Neural crest cell (in vitro differentiated cells): ENCODE results near the gene ATP9B. TPM values are rescaled to one million over a fixed set of nuclear protein-coding genes. Genes with fewer than 3 reads are reported as not detected.

Source experiments
- DNase-seq: peaks from one replicate; pipeline ENCODE4 v3.0.0; 2021; ENCODE audit warnings: low read depth, mixed read lengths, low spot score
- H3K27ac Mint-ChIP-seq: one replicate; pipeline ENCODE4 v1.8.0; 2021; ENCODE audit warnings: mild to moderate bottlenecking, mixed read lengths; ENCODE audit not compliant: unreplicated experiment
- H3K27me3 Mint-ChIP-seq: 2 replicates; pipeline ENCODE4 v1.8.0; 2021; ENCODE audit warnings: low read depth, mild to moderate bottlenecking, mixed read lengths
- H3K36me3 Mint-ChIP-seq: 2 replicates; pipeline ENCODE4 v1.8.0; 2021; ENCODE audit warnings: low read depth, mild to moderate bottlenecking, mixed read lengths
- H3K4me1 Mint-ChIP-seq: 2 replicates; pipeline ENCODE4 v1.8.0; 2021; ENCODE audit warnings: mixed read lengths
- H3K4me3 Mint-ChIP-seq: one replicate; pipeline ENCODE4 v1.8.0; 2021; ENCODE audit warnings: mild to moderate bottlenecking, mixed read lengths
- H3K9me3 Mint-ChIP-seq: 2 replicates; pipeline ENCODE4 v1.8.0; 2021; ENCODE audit warnings: mixed read lengths
- CTCF ChIP-seq: fragments of 200-600 bp; sonication (generic); conservative IDR thresholded peaks from 2 replicates; pipeline ENCODE4 v1.5.0; 2021; ENCODE audit warnings: antibody characterized with exemption, mild to moderate bottlenecking
- total RNA-seq: library from RNA; stranded (reverse); gene quantifications from 2 replicates; pipeline ENCODE4 v1.2.1, GENCODE V29; 2021

The ATP9B gene
- total RNA-seq, 1 donor from 2014 or later: 32.9 TPM

DNA sequence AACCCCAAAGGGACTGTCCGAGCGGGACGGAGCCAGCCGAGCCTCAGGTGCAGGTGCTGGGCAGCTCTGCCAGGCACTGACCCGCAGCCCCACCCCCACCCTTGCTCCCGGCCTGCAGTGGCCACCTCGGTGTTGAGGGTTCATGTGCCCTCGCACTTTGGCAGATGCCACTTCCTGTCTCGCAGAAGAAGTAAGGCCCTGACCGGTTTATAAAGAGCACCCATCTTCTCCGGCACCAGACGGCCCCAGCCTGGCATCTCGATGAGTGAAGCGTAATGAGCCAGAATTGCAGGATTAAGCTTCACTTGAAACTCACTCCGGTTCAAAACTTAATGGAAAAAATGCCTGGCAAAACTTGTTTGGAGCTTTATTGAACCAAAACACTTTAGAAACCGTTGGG is 315.6 kb downstream of the ATP9B start:
- DNase-seq: no peak
- no peaks in the 10 kb centered on the region for H3K36me3 Mint-ChIP-seq
- H3K9me3 Mint-ChIP-seq: no peaks in the 10 kb centered on the region
- H3K4me3 Mint-ChIP-seq: no peak overlapping the region
- no peak overlapping the region for H3K27ac Mint-ChIP-seq
- H3K27me3 Mint-ChIP-seq: peaks cover 31% of the 10 kb centered on the region
- no peak for TF ChIP-seq CTCF
- peaks cover 4% of the 10 kb centered on the region for H3K4me1 Mint-ChIP-seq

- DNase-seq: no peak
- TF ChIP-seq CTCF: no peak
- no peak overlapping the region for H3K27ac Mint-ChIP-seq
- no peak overlapping the region for H3K4me3 Mint-ChIP-seq
- H3K4me1 Mint-ChIP-seq: peaks cover 4% of the 10 kb centered on the region
- H3K9me3 Mint-ChIP-seq: no peaks in the 10 kb centered on the region
- peaks cover 34% of the 10 kb centered on the region for H3K27me3 Mint-ChIP-seq
- no peaks in the 10 kb centered on the region for H3K36me3 Mint-ChIP-seq
Measured at GRCh38 chr18:79385326-79385707, 316.1 kb downstream of the ATP9B start.

DNA sequence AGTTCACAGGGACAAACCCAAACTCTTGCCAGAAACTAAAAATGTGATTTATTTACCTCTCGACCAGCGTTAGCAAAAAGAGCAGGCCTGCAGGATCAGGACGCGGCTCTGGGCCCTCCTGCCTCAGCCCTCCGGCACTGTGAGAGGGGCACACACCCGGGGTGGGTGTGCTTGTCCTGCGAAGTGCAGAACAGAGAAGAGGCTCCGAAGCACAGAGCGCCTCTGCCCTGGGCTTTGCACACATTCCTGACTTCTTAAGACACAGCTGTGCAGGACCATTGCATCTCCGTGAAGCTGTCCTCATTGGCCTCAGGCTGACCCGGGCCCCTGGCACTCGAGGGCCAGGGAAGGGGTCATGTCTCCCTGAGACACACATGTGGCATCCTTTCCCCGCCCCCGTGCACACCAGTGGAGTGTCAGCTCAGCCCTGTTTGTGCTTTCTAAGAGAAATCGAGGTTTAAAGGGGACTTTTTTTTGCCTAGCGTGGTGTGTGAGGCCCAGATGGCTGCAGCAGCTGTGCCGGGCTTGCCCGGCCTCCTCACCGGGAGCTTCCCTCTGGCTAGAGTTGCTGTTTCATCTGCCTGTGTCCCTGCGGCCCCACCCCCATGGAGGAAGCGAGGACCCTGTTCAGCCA is 316.6 kb downstream of the ATP9B start:
- Mint-ChIP-seq H3K36me3 (no peaks in the 10 kb centered on the region), H3K9me3 (no peaks in the 10 kb centered on the region), H3K27me3 (peaks cover 39% of the 10 kb centered on the region), H3K27ac (no peak overlapping the region), H3K4me1 (peaks cover 4% of the 10 kb centered on the region), H3K4me3 (no peak overlapping the region)
- TF ChIP-seq CTCF: no peak
- DNase-seq: no peak

DNA sequence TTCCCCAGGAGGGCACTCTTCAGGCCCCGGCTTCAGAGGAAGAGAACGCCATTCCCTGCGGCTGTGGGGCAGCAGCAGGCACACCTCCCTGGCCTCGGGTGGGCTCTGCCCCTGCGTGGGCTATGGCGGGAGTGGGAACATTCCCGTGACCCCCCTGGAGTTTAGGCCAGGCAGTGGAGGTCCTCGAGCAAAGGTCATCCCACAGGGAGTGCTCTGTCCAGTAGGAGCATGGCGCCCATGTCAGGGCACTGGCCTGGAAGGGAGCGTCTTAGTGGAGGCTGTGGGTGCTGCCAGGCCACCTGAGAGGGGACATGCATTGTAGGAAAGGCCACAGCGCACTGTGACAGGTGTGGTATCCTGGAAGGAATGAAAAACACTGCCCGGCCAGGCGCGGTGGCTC is 317.4 kb downstream of the ATP9B start:
- no peak for DNase-seq
- H3K4me1 Mint-ChIP-seq: peaks cover 4% of the 10 kb centered on the region

DNA sequence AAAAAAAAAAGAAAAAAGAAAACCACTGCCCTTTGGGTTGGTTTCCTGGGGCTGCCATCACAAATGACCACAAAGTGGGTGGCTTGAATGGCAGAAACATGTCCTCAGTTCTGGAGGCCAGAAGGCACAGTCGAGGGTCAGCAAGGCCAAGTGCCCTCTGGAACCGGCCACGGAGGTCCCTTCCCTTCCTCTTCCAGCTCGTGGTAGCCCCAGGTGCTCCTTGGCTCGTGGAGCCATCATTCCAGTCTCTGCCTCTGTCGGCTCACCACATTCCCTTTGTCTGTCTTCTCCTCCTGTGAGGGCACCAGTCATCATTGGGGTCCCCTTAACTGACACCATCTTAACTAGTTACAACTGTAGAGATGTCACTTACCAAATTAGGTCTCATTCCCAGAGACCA is 318.0 kb downstream of the ATP9B start:
- Mint-ChIP-seq H3K27ac (no peak overlapping the region), H3K4me3 (peak overlapping the region; percentile 38), H3K27me3 (peaks cover 53% of the 10 kb centered on the region), H3K9me3 (no peaks in the 10 kb centered on the region), H3K4me1 (peaks cover 4% of the 10 kb centered on the region), H3K36me3 (no peaks in the 10 kb centered on the region)
- no peak for DNase-seq
- TF ChIP-seq CTCF: no peak

More for the DNA sequence above, 317.4 kb downstream of the ATP9B start:
- H3K9me3 Mint-ChIP-seq: no peaks in the 10 kb centered on the region
- H3K4me3 Mint-ChIP-seq: no peak overlapping the region
- no peak for TF ChIP-seq CTCF
- H3K36me3 Mint-ChIP-seq: no peaks in the 10 kb centered on the region
- peaks cover 46% of the 10 kb centered on the region for H3K27me3 Mint-ChIP-seq
- H3K27ac Mint-ChIP-seq: no peak overlapping the region

GRCh38 chr18:79387615-79388014 is 318.4 kb downstream of the ATP9B start:
- Mint-ChIP-seq H3K4me1 (peaks cover 4% of the 10 kb centered on the region), H3K9me3 (no peaks in the 10 kb centered on the region), H3K27me3 (peaks cover 57% of the 10 kb centered on the region), H3K4me3 (peak overlapping the region; percentile 38), H3K36me3 (no peaks in the 10 kb centered on the region), H3K27ac (no peak overlapping the region)
- no peak for DNase-seq
- TF ChIP-seq CTCF: no peak
